ENCODE measurements around the gene HLA-DQA2. TPM values are rescaled to one million over a fixed set of nuclear protein-coding genes. Genes with fewer than 3 reads are reported as not detected.

Gene HLA-DQA2
- total RNA-seq, 1 experiment from 2014 or later: not detected

GRCh38 chr6:32692019-32692418, 49.2 kb upstream of the HLA-DQA2 start:
- no peaks in the 10 kb centered on the region for H3K4me1 Mint-ChIP-seq
- TF ChIP-seq, protein P1, sequence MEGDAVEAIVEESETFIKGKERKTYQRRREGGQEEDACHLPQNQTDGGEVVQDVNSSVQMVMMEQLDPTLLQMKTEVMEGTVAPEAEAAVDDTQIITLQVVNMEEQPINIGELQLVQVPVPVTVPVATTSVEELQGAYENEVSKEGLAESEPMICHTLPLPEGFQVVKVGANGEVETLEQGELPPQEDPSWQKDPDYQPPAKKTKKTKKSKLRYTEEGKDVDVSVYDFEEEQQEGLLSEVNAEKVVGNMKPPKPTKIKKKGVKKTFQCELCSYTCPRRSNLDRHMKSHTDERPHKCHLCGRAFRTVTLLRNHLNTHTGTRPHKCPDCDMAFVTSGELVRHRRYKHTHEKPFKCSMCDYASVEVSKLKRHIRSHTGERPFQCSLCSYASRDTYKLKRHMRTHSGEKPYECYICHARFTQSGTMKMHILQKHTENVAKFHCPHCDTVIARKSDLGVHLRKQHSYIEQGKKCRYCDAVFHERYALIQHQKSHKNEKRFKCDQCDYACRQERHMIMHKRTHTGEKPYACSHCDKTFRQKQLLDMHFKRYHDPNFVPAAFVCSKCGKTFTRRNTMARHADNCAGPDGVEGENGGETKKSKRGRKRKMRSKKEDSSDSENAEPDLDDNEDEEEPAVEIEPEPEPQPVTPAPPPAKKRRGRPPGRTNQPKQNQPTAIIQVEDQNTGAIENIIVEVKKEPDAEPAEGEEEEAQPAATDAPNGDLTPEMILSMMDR (conservative IDR thresholded peaks at IDR 0.05): peak; percentile 77
- Histone ChIP-seq H3K23me2 (ENCODE audit: insufficient read length, low read depth, low read length, poor library complexity, severe bottlenecking) (no peaks in the 10 kb centered on the region), H2BK15ac (ENCODE audit: low read depth, low read length) (no peak overlapping the region), H3K56ac (ENCODE audit: insufficient read length, low read depth, low read length) (no peak overlapping the region), H2BK20ac (ENCODE audit: low read depth, low read length, poor library complexity, severe bottlenecking) (no peak overlapping the region), H3K23ac (ENCODE audit: insufficient read length, low read depth, low read length) (no peak overlapping the region), H2AK5ac (ENCODE audit: insufficient read length, low read length) (no peak overlapping the region), H4K5ac (ENCODE audit: insufficient read length, low read depth, low read length) (no peak overlapping the region), H2BK120ac (ENCODE audit: low read depth, low read length, poor library complexity, severe bottlenecking) (no peak overlapping the region), H3K18ac (ENCODE audit: insufficient read length, low read depth, low read length) (no peak overlapping the region), H3K4me2 (ENCODE audit: insufficient read depth, insufficient read length, low read length) (no peak overlapping the region), H4K8ac (replicated peaks; ENCODE audit: insufficient read length, low read depth, low read length) (no peak overlapping the region), H2AFZ (ENCODE audit: low read length) (no peak overlapping the region), H3K79me2 (ENCODE audit: insufficient read depth, low read length) (no peaks in the 10 kb centered on the region), H4K91ac (ENCODE audit: insufficient read length, low read depth, low read length) (no peak overlapping the region), H3K9ac (ENCODE audit: extremely low read depth, insufficient read length, low read length) (no peak overlapping the region), H4K20me1 (ENCODE audit: control insufficient read depth, insufficient read depth, insufficient read length) (no peaks in the 10 kb centered on the region), H2BK5ac (ENCODE audit: insufficient read length, low read length) (no peak overlapping the region), H2BK12ac (ENCODE audit: insufficient read length, low read depth, low read length) (no peak overlapping the region), H3K4me1 (ENCODE audit: insufficient read depth, low read length) (no peaks in the 10 kb centered on the region), H3K14ac (ENCODE audit: insufficient read depth, low read length) (no peak overlapping the region), H3T11ph (ENCODE audit: low read length) (no peak overlapping the region), H3K9me3 (ENCODE audit: control insufficient read depth, low read depth, low read length) (no peaks in the 10 kb centered on the region), H3K4ac (ENCODE audit: low read depth, low read length) (no peak overlapping the region), H3K27me3 (ENCODE audit: insufficient read depth, low read length) (no peaks in the 10 kb centered on the region), H3K27ac (ENCODE audit: insufficient read length, low read depth, low read length) (no peak overlapping the region), H3K79me1 (ENCODE audit: insufficient read depth, low read depth, low read length, poor library complexity, severe bottlenecking) (no peaks in the 10 kb centered on the region)
- no peaks in the 10 kb centered on the region; the same call in 1 of the 2 replicates for H3K27me3 Mint-ChIP-seq (ENCODE audit: low read depth)
- no CpG with 5 or more reads among the region's 1 CpG for WGBS (ENCODE audit: extremely low coverage, insufficient read length, low lambda C conversion rate)
- H3K4me3 Mint-ChIP-seq: no peak overlapping the region
- peak; percentile 52 for DNase-seq
- no peaks in the 10 kb centered on the region for H3K36me3 Mint-ChIP-seq (ENCODE audit: insufficient read depth in 1 of 3, low read depth in 3 of 3)
- no peak overlapping the region for H3K27ac Mint-ChIP-seq
- peaks cover 3 to 5% of the 10 kb centered on the region in 2 experiments; a peak in 2 of 5 replicates for H3K9me3 Mint-ChIP-seq

Data from H9 (cell line).